Measurements from ENCODE around the gene LRRC4C. TPM values are rescaled to one million over a fixed set of nuclear protein-coding genes. Genes with fewer than 3 reads are reported as not detected.

LRRC4C gene
- total and polyA plus RNA-seq, 4 donors: 0.33 to 5.3 (median 0.43) TPM

DNA sequence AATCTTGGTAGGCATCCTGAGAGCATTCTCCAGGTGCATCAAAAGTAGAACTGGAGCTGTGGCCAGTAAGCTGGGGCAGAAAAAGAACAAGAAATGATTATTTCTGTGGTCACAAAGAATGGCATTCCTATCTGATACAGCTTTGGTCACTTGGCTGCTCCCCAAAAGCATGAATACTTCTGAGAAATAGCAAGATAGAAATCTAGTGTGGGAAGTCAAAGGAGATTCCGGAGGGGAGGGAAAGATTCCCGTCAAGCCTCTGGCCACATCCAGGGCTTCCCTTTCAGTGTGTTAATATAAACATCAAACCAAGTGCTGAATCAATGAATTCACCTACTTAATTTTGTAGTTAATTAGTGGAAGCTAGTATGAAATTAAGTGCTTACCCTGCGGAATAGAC, 1185.4 kb downstream of the LRRC4C start:
- no peak overlapping the region for H3K4me3 ChIP-seq
- no peak for ATAC-seq (ENCODE audit: insufficient read depth, low FRiP score)
- H3K36me3 ChIP-seq (ENCODE audit: control insufficient read depth in 4 of 4, insufficient read depth in 4 of 4, low read length in 4 of 4): no peaks in the 10 kb centered on the region
- TF ChIP-seq CTCF (IDR thresholded peaks at IDR 0.05; ENCODE audit: control extremely low read depth, extremely low read depth): no peak
- H3K27ac ChIP-seq (ENCODE audit: low read depth in 1 of 2, low read length in 1 of 2): no peak overlapping the region
- 30 to 45% methylated on average over 3 of the region's 3 CpGs for WGBS, 2 donors
- H3K9me3 ChIP-seq (ENCODE audit: control insufficient read depth in 4 of 4, insufficient read depth in 3 of 4, low read length in 3 of 4): no peaks in the 10 kb centered on the region
- DNase-seq: peak; percentile 53 to 72 (median 67)
- no peak overlapping the region for H3K9ac ChIP-seq (ENCODE audit: insufficient read depth in 1 of 2, low read length in 2 of 2)
- H3K27me3 ChIP-seq (ENCODE audit: control insufficient read depth in 3 of 3, insufficient read depth in 3 of 3, low read length in 2 of 3): no peaks in the 10 kb centered on the region
- peaks cover 0 to 4% (median 0%) of the 10 kb centered on the region in 5 donors for H3K4me1 ChIP-seq (ENCODE audit: control insufficient read depth in 5 of 5, insufficient read depth in 5 of 5, low read length in 5 of 5)

DNA sequence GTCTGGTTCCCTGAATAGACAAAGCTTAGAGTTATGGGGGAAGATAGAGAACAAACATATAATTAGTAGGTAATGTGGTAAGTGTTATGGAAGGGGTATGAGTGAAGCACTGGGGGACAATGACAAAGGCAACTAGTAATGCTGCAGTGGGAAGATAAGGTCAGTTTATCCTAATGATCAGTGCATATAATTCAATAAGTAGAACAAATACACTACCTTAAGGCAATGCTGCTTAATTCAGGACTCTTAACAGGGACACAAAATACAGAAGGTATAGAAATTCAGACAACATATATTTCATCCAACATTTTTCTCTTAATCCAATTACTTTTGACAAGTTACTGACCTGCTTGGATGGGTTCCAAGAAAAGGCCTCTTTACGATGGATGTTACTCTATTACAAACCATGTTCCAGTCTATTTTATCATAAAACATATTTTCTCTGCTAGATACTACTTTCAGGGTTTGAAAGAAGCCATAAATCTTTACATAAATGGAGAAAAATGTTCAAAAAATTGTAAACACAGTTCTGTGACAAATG, 1186.2 kb downstream of the LRRC4C start:
- no peaks in the 10 kb centered on the region for H3K27me3 ChIP-seq (ENCODE audit: control insufficient read depth in 3 of 3, insufficient read depth in 3 of 3, low read length in 2 of 3)
- no peak overlapping the region for H3K9ac ChIP-seq (ENCODE audit: insufficient read depth in 1 of 2, low read length in 2 of 2)
- peaks cover 0 to 4% (median 0%) of the 10 kb centered on the region in 5 donors for H3K4me1 ChIP-seq (ENCODE audit: control insufficient read depth in 5 of 5, insufficient read depth in 5 of 5, low read length in 5 of 5)
- DNase-seq: no peak
- H3K36me3 ChIP-seq (ENCODE audit: control insufficient read depth in 4 of 4, insufficient read depth in 4 of 4, low read length in 4 of 4): no peaks in the 10 kb centered on the region
- ATAC-seq (ENCODE audit: insufficient read depth, low FRiP score): no peak
- H3K27ac ChIP-seq (ENCODE audit: low read depth in 1 of 2, low read length in 1 of 2): no peak overlapping the region
- H3K4me3 ChIP-seq: no peak overlapping the region
- no peak for TF ChIP-seq CTCF (IDR thresholded peaks at IDR 0.05; ENCODE audit: control extremely low read depth, extremely low read depth)
- 55 to 57% methylated on average over 1 of the region's 1 CpG for WGBS, 2 donors
- no peaks in the 10 kb centered on the region for H3K9me3 ChIP-seq (ENCODE audit: control insufficient read depth in 4 of 4, insufficient read depth in 3 of 4, low read length in 3 of 4)

DNA sequence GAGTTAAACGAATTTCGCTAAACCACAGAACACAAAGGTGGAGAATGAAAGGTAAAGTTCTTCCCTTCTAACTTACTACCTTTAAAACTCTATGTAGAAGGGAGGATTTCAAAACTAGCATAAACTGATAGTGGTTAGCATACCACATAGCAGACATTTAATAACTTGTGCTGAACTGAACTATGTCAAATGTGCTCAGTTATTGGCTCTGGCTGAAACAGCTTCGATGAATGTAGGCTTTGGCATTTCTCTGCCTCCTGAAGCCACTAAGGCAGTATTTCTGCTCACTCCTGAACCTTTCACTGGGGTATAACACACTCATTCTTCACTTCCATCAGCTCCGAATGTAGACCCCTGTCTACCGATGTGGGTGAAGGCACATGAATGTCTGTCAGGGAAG, 1188.1 kb downstream of the LRRC4C start:
- no peak overlapping the region for H3K27ac ChIP-seq (ENCODE audit: low read depth in 1 of 2, low read length in 1 of 2)
- no peaks in the 10 kb centered on the region for H3K36me3 ChIP-seq (ENCODE audit: control insufficient read depth in 4 of 4, insufficient read depth in 4 of 4, low read length in 4 of 4)
- WGBS, 2 donors: 94% methylated on average over 5 of the region's 5 CpGs
- H3K27me3 ChIP-seq (ENCODE audit: control insufficient read depth in 3 of 3, insufficient read depth in 3 of 3, low read length in 2 of 3): no peaks in the 10 kb centered on the region
- H3K4me3 ChIP-seq: no peak overlapping the region
- TF ChIP-seq CTCF (IDR thresholded peaks at IDR 0.05; ENCODE audit: control extremely low read depth, extremely low read depth): no peak
- no peaks in the 10 kb centered on the region for H3K9me3 ChIP-seq (ENCODE audit: control insufficient read depth in 4 of 4, insufficient read depth in 3 of 4, low read length in 3 of 4)
- ATAC-seq (ENCODE audit: insufficient read depth, low FRiP score) (no peak), DNase-seq (no peak)
- no peak overlapping the region for H3K9ac ChIP-seq (ENCODE audit: insufficient read depth in 1 of 2, low read length in 2 of 2)
- H3K4me1 ChIP-seq (ENCODE audit: control insufficient read depth in 5 of 5, insufficient read depth in 5 of 5, low read length in 5 of 5): peaks cover 0 to 4% (median 0%) of the 10 kb centered on the region in 5 donors

DNA sequence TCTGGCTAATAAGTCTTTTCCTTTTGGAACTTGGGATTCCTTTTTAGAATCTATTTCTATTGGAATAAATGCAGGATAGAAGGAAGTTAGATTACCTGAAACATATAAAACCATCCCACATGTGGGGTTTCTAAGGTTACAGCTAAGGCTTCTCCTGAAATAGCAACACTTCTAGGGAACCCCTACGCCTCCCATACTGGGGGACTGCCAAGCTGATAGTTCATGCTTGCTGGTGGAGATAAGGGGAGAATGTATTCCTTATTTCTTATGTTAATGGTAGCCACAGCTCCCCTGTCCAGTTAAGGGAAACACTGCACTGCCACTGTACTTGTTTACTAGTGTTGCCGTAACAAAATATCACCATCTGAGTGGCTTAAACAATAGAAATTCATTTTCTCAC, 1189.6 kb downstream of the LRRC4C start:
- WGBS, 2 donors: 86% methylated on average over 2 of the region's 2 CpGs
- H3K27ac ChIP-seq (ENCODE audit: low read depth in 1 of 2, low read length in 1 of 2): no peak overlapping the region
- no peak for TF ChIP-seq CTCF (IDR thresholded peaks at IDR 0.05; ENCODE audit: control extremely low read depth, extremely low read depth)
- H3K36me3 ChIP-seq (ENCODE audit: control insufficient read depth in 4 of 4, insufficient read depth in 4 of 4, low read length in 4 of 4): no peaks in the 10 kb centered on the region
- H3K9me3 ChIP-seq (ENCODE audit: control insufficient read depth in 4 of 4, insufficient read depth in 3 of 4, low read length in 3 of 4): no peaks in the 10 kb centered on the region
- no peak for ATAC-seq (ENCODE audit: insufficient read depth, low FRiP score)
- no peak overlapping the region for H3K4me3 ChIP-seq
- H3K27me3 ChIP-seq (ENCODE audit: control insufficient read depth in 3 of 3, insufficient read depth in 3 of 3, low read length in 2 of 3): no peaks in the 10 kb centered on the region
- H3K9ac ChIP-seq (ENCODE audit: insufficient read depth in 1 of 2, low read length in 2 of 2): no peak overlapping the region
- DNase-seq: no peak
- H3K4me1 ChIP-seq (ENCODE audit: control insufficient read depth in 5 of 5, insufficient read depth in 5 of 5, low read length in 5 of 5): peaks cover 0 to 4% (median 0%) of the 10 kb centered on the region in 5 donors

All from lung (tissue), 12 donors.